SK-N-SH (cell line): ENCODE results near the gene PHETA2. TPM values are rescaled to one million over a fixed set of nuclear protein-coding genes. Genes with fewer than 3 reads are reported as not detected.

Source experiments
- CTCF ChIA-PET: fragments of 300-600, 350-600 bp; formaldehyde crosslinking; extraction: SDS; loops from one replicate; lab custom pipeline; 2021; lab: Yijun Ruan, JAX
- POLR2A ChIA-PET: fragments of 350-600 bp; sonication (Branson Sonifier 250); formaldehyde crosslinking; extraction: SDS; loops from one replicate; lab custom pipeline; 2020; ENCODE audit warnings: antibody characterized with exemption, inconsistent platforms; lab: Yijun Ruan, JAX
- DNase-seq: peaks from one replicate; pipeline ENCODE4 v3.0.0; 2012
- H2AFZ ChIP-seq: fragments of 200-600 bp; sonication (generic); 2 replicates; pipeline ENCODE4 v1.8.1; 2016; ENCODE audit warnings: antibody characterized with exemption, mild to moderate bottlenecking, low read depth
- H3F3A ChIP-seq: fragments of 200-600 bp; sonication (generic); replicated peaks from 2 replicates; pipeline ENCODE3; 2016; ENCODE audit warnings: antibody characterized with exemption, mild to moderate bottlenecking; ENCODE audit not compliant: insufficient read depth
- H3K27ac ChIP-seq, 2 experiments: fragments of 200-500 bp in 1 of 2; fragments of 200-600 bp in 1 of 2; sonication (Bioruptor generic) in 1 of 2; sonication (generic), shearing (Covaris generic) in 1 of 2; 2 replicates each; pipeline versions ENCODE4 v1.5.1 to v1.6.1; 2014 to 2016; ENCODE audit warnings: low read depth in 2 of 2, inconsistent platforms in 1 of 2, low read length in 1 of 2, mild to moderate bottlenecking in 1 of 2, mixed read lengths in 1 of 2
- H3K27me3 ChIP-seq: fragments of 200-600 bp; sonication (generic), shearing (Covaris generic); 2 replicates; pipeline ENCODE4 v1.6.1; 2016; ENCODE audit warnings: mixed run types; ENCODE audit not compliant: insufficient read depth
- H3K36me3 ChIP-seq, 2 experiments: fragments of 200-500 bp in 1 of 2; fragments of 200-600 bp in 1 of 2; sonication (Bioruptor generic) in 1 of 2; sonication (generic) in 1 of 2; replicated peaks in 1 of 2; 2 replicates each; pipeline versions ENCODE3 to v1.5.1; 2014 to 2016; ENCODE audit warnings: low read length in 1 of 2, mild to moderate bottlenecking in 1 of 2; ENCODE audit not compliant: insufficient read depth in 2 of 2, control insufficient read depth in 1 of 2
- H3K4me1 ChIP-seq, 2 experiments: fragments of 200-500 bp in 1 of 2; fragments of 200-600 bp in 1 of 2; sonication (Bioruptor generic) in 1 of 2; sonication (generic), shearing (Covaris generic) in 1 of 2; 2 replicates each; pipeline versions ENCODE4 v1.5.1 to v1.6.1; 2014 to 2016; ENCODE audit warnings: low read depth in 1 of 2, low read length in 1 of 2, mixed run types in 1 of 2; ENCODE audit not compliant: insufficient read depth in 2 of 2, control insufficient read depth in 1 of 2
- H3K4me2 ChIP-seq: fragments of 200-600 bp; sonication (generic), shearing (Covaris generic); 2 replicates; pipeline ENCODE4 v1.6.1; 2017; ENCODE audit warnings: mixed run types
- H3K4me3 ChIP-seq, 2 experiments: fragments of 200-500 bp in 1 of 2; fragments of 200-600 bp in 1 of 2; sonication (Bioruptor generic) in 1 of 2; sonication (generic), shearing (Covaris generic) in 1 of 2; 2 replicates each; pipeline versions ENCODE4 v1.5.1 to v1.8.1; 2014 to 2016; ENCODE audit warnings: low read depth in 2 of 2, inconsistent platforms in 1 of 2, low read length in 1 of 2, mild to moderate bottlenecking in 1 of 2, mixed read lengths in 1 of 2, moderate library complexity in 1 of 2
- H3K79me2 ChIP-seq: fragments of 200-600 bp; sonication (generic); 2 replicates; pipeline ENCODE4 v1.8.1; 2017; ENCODE audit warnings: mild to moderate bottlenecking; ENCODE audit not compliant: insufficient read depth
- H3K9ac ChIP-seq: fragments of 200-600 bp; sonication (generic); 2 replicates; pipeline ENCODE4 v1.6.1; 2017; ENCODE audit warnings: mixed run types
- H3K9me2 ChIP-seq: fragments of 200-600 bp; sonication (generic); 2 replicates; pipeline ENCODE4 v1.6.1; 2017; ENCODE audit warnings: mixed run types
- H3K9me3 ChIP-seq: fragments of 200-600 bp; sonication (generic); 2 replicates; pipeline ENCODE4 v1.6.1; 2017; ENCODE audit warnings: mixed run types, mild to moderate bottlenecking, moderate library complexity
- H4K20me1 ChIP-seq: fragments of 200-600 bp; sonication (generic); 2 replicates; pipeline ENCODE4 v1.6.1; 2017; ENCODE audit warnings: mild to moderate bottlenecking, mixed run types; ENCODE audit not compliant: insufficient read depth
- CHD2 ChIP-seq: fragments of 150-350 bp; IDR thresholded peaks from 2 replicates; pipeline ENCODE4 v1.6.1; 2018; ENCODE audit warnings: low read length; ENCODE audit not compliant: partially characterized antibody
- ELF1 ChIP-seq: IDR thresholded peaks from 2 replicates; pipeline ENCODE4 v1.4.0; 2012
- EP300 ChIP-seq, 2 experiments: IDR thresholded peaks; 2 replicates each; pipeline versions ENCODE4 v1.4.0 to v1.6.1; 2012; ENCODE audit warnings: borderline replicate concordance in 1 of 2, low read depth in 1 of 2, low read length in 1 of 2
- EZH2phosphoT487 ChIP-seq: fragments of 200-600 bp; sonication (generic); IDR thresholded peaks from 2 replicates; pipeline ENCODE4 v1.6.1; 2017; ENCODE audit warnings: low read depth, mixed run types, mild to moderate bottlenecking, antibody characterized with exemption, moderate library complexity, borderline replicate concordance
- FOSL2 ChIP-seq: IDR thresholded peaks from 2 replicates; pipeline ENCODE4 v1.4.0; 2012; ENCODE audit warnings: low read depth, mild to moderate bottlenecking, moderate library complexity, borderline replicate concordance
- FOXM1 ChIP-seq: IDR thresholded peaks from 2 replicates; pipeline ENCODE4 v1.4.0; 2012; ENCODE audit warnings: low read depth, mild to moderate bottlenecking
- GATA2 ChIP-seq: sonication (generic); formaldehyde crosslinking; IDR thresholded peaks from 2 replicates; pipeline ENCODE4 v1.5.0; 2020; ENCODE audit warnings: mild to moderate bottlenecking, missing genetic modification reagents
- JUND ChIP-seq: IDR thresholded peaks from 2 replicates; pipeline ENCODE4 v1.4.0; 2012
- MEF2A ChIP-seq: IDR thresholded peaks from 2 replicates; pipeline ENCODE4 v1.4.0; 2012; ENCODE audit warnings: low read depth, borderline replicate concordance
- MXI1 ChIP-seq: IDR thresholded peaks from 2 replicates; pipeline ENCODE4 v1.6.1; 2012; ENCODE audit warnings: mild to moderate bottlenecking, low read depth, low read length, improper control_type of control experiment
- RCOR1 ChIP-seq: fragments of 150-350 bp; IDR thresholded peaks from 2 replicates; pipeline ENCODE4 v1.6.1; 2017; ENCODE audit warnings: antibody characterized with exemption, low read length
- TCF12 ChIP-seq: IDR thresholded peaks from 2 replicates; pipeline ENCODE4 v1.4.0; 2012
- YY1 ChIP-seq: IDR thresholded peaks from 2 replicates; pipeline ENCODE4 v1.4.0; 2012; ENCODE audit warnings: low read depth, mild to moderate bottlenecking
- ZBTB33 ChIP-seq: IDR thresholded peaks from 2 replicates; pipeline ENCODE4 v1.4.0; 2012; ENCODE audit warnings: low read depth, borderline replicate concordance
- WGBS: methylation state at CpG from one replicate; pipeline ENCODE4 v1.1.6; 2017; ENCODE audit warnings: low lambda C conversion rate; 5-methylcytosine and 5-hydroxymethylcytosine counted together
- polyA plus RNA-seq, 3 experiments: library from polyadenylated mRNA; depleted of rRNA; stranded (reverse); fragments of >200 nt; gene quantifications; 2 replicates each; pipeline ENCODE4 v1.2.3, GENCODE V29; 2012
- TF ChIP-seq, protein P1 (sequence below): fragments of 200-600 bp; sonication (generic); IDR thresholded peaks from 2 replicates; pipeline ENCODE4 v1.6.1; 2017; ENCODE audit warnings: antibody characterized with exemption, mild to moderate bottlenecking, moderate library complexity
- TF ChIP-seq, protein P2 (sequence below): fragments of 150-350 bp; IDR thresholded peaks from 2 replicates; pipeline ENCODE4 v1.6.1; 2016; ENCODE audit warnings: mild to moderate bottlenecking, low read depth, low read length

Gene PHETA2
- polyA plus RNA-seq, 1 of the 3 experiments (the other 2 are of a cell fraction): 0.05 TPM

GRCh38 chr22:42050641-42051180, 23.3 kb upstream of the PHETA2 start:
- no peaks in the 10 kb centered on the region for H3K27me3 ChIP-seq
- H3K9me2 ChIP-seq: no peaks in the 10 kb centered on the region
- no peaks in the 10 kb centered on the region for H3K9me3 ChIP-seq
- no peak overlapping the region for H2AFZ ChIP-seq
- POLR2A ChIA-PET: no interaction called here
- WGBS: 59% methylated on average over 2 of the region's 2 CpGs
- no peak for DNase-seq
- CTCF ChIA-PET: no interaction called here
- no peak overlapping the region for H3K27ac ChIP-seq
- no peak overlapping the region for H3K4me2 ChIP-seq
- no peaks in the 10 kb centered on the region for H3K4me1 ChIP-seq
- no peaks in the 10 kb centered on the region for H3K79me2 ChIP-seq
- no peaks in the 10 kb centered on the region for H3K36me3 ChIP-seq
- no peaks in the 10 kb centered on the region for H3F3A ChIP-seq
- H3K4me3 ChIP-seq: no peak overlapping the region
- TF ChIP-seq RCOR1 (no peak), MXI1 (no peak), CHD2 (no peak)
- TF ChIP-seq, protein P1, sequence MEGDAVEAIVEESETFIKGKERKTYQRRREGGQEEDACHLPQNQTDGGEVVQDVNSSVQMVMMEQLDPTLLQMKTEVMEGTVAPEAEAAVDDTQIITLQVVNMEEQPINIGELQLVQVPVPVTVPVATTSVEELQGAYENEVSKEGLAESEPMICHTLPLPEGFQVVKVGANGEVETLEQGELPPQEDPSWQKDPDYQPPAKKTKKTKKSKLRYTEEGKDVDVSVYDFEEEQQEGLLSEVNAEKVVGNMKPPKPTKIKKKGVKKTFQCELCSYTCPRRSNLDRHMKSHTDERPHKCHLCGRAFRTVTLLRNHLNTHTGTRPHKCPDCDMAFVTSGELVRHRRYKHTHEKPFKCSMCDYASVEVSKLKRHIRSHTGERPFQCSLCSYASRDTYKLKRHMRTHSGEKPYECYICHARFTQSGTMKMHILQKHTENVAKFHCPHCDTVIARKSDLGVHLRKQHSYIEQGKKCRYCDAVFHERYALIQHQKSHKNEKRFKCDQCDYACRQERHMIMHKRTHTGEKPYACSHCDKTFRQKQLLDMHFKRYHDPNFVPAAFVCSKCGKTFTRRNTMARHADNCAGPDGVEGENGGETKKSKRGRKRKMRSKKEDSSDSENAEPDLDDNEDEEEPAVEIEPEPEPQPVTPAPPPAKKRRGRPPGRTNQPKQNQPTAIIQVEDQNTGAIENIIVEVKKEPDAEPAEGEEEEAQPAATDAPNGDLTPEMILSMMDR: no peak
- no peak overlapping the region for H3K9ac ChIP-seq
- no peaks in the 10 kb centered on the region for H4K20me1 ChIP-seq

GRCh38 chr22:42052765-42053164, 21.3 kb upstream of the PHETA2 start:
- CTCF ChIA-PET: no interaction called here
- WGBS: 85% methylated on average over 3 of the region's 3 CpGs
- Histone ChIP-seq H3F3A (no peaks in the 10 kb centered on the region), H3K79me2 (no peaks in the 10 kb centered on the region), H3K9me3 (no peaks in the 10 kb centered on the region), H3K4me3 (no peak overlapping the region)
- DNase-seq: no peak
- POLR2A ChIA-PET: no interaction called here
- TF ChIP-seq RCOR1: no peak
- TF ChIP-seq, protein P2, sequence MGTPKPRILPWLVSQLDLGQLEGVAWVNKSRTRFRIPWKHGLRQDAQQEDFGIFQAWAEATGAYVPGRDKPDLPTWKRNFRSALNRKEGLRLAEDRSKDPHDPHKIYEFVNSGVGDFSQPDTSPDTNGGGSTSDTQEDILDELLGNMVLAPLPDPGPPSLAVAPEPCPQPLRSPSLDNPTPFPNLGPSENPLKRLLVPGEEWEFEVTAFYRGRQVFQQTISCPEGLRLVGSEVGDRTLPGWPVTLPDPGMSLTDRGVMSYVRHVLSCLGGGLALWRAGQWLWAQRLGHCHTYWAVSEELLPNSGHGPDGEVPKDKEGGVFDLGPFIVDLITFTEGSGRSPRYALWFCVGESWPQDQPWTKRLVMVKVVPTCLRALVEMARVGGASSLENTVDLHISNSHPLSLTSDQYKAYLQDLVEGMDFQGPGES: no peak
- TF ChIP-seq JUND: no peak
- TF ChIP-seq EZH2phosphoT487: no peak
- no peak for TF ChIP-seq EP300 (IDR thresholded peaks at IDR 0.05; ENCODE audit: borderline replicate concordance in 1 of 2, low read depth in 1 of 2, low read length in 1 of 2)
- TF ChIP-seq, protein P1: no peak
- no peak for TF ChIP-seq ZBTB33
- no peak for TF ChIP-seq YY1
- TF ChIP-seq FOXM1: no peak
- TF ChIP-seq TCF12: no peak
- no peak for TF ChIP-seq ELF1
- TF ChIP-seq GATA2 (CRISPR knock-in tag): no peak
- TF ChIP-seq MEF2A: no peak
- no peak for TF ChIP-seq FOSL2
- TF ChIP-seq, all 33 proteins: peak for 0
- H3K4me1 ChIP-seq: no peaks in the 10 kb centered on the region
- no peaks in the 10 kb centered on the region for H4K20me1 ChIP-seq
- no peak overlapping the region for H2AFZ ChIP-seq
- no peak overlapping the region for H3K9ac ChIP-seq
- H3K9me2 ChIP-seq: no peaks in the 10 kb centered on the region
- no peak overlapping the region for H3K4me2 ChIP-seq
- H3K27me3 ChIP-seq: no peaks in the 10 kb centered on the region
- H3K36me3 ChIP-seq: no peaks in the 10 kb centered on the region
- H3K27ac ChIP-seq: no peak overlapping the region
